HG03103 (cell line): Measurements from ENCODE around the gene TLCD3B.

Experiments used
- ATAC-seq: cut with Tn5 transposase; IDR thresholded peaks from one replicate; pipeline ENCODE4 v1.9.1; 2021; ENCODE audit warnings: low read depth; ENCODE audit not compliant: unreplicated experiment

The TLCD3B gene

DNA sequence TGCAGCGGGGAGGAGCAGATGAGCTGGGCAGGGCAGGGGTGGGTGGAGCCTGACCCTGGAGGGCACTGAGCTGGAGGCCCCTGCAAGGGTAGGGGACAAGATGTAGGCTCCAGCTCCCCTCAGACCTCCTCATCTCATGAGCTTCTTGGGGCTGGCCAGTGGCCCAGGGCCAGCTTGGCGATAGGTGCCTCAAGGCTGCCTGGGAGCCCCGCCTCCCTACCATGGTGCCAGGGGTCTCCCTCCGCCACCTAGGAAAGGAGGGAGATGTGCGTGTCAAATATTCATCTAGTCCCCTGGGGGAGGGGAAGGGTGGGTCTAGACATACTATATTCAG is 39.5 kb downstream of the TLCD3B start:
- no peak for ATAC-seq

DNA sequence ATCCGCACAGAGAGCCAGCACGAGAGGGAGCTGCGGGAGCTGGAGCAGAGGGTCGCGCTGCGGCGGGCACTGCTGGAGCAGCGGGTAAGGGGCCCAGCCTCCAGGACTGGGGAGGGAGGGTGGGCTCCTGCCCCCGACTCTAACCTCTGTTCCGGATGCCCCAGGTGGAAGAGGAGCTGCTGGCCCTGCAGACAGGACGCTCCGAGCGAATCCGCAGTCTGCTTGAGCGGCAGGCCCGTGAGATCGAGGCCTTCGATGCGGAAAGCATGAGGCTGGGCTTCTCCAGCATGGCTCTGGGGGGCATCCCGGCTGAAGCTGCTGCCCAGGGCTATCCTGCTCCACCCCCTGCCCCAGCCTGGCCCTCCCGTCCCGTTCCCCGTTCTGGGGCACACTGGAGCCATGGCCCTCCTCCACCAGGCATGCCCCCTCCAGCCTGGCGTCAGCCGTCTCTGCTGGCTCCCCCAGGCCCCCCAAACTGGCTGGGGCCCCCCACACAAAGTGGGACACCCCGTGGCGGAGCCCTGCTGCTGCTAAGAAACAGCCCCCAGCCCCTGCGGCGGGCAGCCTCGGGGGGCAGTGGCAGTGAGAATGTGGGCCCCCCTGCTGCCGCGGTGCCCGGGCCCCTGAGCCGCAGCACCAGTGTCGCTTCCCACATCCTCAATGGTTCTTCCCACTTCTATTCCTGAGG is 40.0 kb downstream of the TLCD3B start:
- ATAC-seq: no peak

GRCh38 chr16:29990034-29990433 is 41.0 kb downstream of the TLCD3B start:
- no peak for ATAC-seq

- ATAC-seq: no peak
Measured at GRCh38 chr16:29989111-29989858, 41.8 kb downstream of the TLCD3B start.

DNA sequence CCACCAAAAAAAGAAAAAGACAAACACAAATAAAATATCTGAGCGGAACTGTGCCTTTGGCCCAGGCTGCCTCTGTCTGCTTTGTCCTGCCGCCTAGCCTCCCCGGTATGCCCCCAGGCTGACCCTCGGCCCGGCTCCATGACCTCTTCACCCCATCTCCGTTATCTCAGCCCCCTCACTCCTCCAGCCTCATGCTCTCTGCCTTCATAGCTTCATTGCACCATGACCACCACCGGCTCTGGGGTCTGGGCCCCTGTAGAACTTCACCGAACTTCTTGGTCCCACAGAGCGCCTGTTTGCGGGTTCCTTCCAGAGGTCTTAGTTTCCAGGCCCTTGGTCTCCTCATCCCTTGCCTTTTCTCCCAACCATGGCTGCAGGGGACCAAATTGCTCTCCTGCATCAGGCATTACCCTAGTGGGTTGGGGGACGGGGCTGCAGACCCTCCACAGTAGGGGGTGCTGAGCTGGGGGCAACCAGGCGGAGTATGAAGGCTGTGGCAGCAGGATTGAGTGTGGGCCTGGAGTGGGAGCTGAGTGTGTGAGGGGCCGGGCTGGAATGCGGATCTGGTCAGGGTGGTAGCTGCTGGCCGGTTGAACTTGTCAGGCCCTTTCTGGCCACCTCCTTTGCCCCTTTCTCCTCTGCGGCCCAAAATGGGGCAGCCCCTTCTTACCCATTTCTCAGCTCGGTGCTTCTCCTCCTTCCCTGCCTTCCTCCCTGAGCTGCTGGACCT is 42.6 kb downstream of the TLCD3B start:
- no peak for ATAC-seq

DNA sequence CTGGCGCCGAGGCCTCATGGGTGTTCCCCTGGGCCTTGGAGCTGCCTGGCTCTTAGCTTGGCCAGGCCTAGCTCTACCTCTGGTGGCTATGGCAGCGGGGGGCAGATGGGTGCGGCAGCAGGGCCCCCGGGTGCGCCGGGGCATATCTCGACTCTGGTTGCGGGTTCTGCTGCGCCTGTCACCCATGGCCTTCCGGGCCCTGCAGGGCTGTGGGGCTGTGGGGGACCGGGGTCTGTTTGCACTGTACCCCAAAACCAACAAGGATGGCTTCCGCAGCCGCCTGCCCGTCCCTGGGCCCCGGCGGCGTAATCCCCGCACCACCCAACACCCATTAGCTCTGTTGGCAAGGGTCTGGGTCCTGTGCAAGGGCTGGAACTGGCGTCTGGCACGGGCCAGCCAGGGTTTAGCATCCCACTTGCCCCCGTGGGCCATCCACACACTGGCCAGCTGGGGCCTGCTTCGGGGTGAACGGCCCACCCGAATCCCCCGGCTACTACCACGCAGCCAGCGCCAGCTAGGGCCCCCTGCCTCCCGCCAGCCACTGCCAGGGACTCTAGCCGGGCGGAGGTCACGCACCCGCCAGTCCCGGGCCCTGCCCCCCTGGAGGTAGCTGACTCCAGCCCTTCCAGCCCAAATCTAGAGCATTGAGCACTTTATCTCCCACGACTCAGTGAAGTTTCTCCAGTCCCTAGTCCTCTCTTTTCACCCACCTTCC is 43.5 kb downstream of the TLCD3B start:
- ATAC-seq: no peak

GRCh38 chr16:29986931-29987330 is 44.1 kb downstream of the TLCD3B start:
- ATAC-seq: no peak

- no peak for ATAC-seq
Measured at GRCh38 chr16:29986231-29986630, 44.8 kb downstream of the TLCD3B start.

DNA sequence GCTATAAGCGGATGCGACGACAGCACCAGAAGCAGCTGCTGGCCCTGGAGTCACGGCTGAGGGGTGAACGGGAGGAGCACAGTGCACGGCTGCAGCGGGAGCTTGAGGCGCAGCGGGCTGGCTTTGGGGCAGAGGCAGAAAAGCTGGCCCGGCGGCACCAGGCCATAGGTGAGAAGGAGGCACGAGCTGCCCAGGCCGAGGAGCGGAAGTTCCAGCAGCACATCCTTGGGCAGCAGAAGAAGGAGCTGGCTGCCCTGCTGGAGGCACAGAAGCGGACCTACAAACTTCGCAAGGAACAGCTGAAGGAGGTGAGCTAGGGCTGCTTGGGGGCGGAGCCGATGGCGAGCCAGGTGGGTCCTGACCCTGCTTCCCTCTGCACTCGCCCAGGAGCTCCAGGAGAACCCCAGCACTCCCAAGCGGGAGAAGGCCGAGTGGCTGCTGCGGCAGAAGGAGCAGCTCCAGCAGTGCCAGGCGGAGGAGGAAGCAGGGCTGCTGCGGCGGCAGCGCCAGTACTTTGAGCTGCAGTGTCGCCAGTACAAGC is 45.7 kb downstream of the TLCD3B start:
- no peak for ATAC-seq

GRCh38 chr16:29984764-29985147 is 46.3 kb downstream of the TLCD3B start:
- ATAC-seq: no peak

DNA sequence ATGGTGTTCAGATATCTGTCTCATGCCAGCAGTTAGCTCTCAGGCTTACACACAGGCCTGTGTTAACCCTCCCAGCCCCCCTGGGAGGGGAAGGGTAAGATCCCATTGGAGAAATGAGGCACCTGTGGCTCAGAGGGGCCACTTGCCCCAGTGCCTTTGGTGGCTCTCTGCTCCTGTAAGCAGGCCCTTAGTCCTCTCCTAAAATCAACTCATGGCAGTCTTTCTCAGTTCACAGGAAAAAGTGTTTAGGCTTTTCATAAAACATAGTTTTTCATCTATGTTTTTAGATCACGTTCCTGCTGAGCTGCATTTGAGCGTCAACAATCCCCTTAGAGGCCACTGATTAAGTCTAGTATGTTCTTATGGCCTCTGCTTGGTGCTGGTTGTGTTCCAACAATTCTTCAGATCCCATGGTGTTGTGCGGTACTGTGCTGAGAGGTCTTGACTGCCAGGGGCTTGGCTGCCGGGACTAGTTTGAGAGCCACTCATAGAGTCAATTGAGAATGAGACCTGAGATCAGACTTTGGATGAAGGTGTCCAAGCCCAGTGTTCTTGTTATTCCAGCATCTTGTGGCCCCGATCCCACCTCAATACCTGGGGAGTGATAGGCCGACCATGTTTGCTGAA is 46.8 kb downstream of the TLCD3B start:
- no peak for ATAC-seq

GRCh38 chr16:29983420-29984136 is 47.5 kb downstream of the TLCD3B start:
- ATAC-seq: no peak

DNA sequence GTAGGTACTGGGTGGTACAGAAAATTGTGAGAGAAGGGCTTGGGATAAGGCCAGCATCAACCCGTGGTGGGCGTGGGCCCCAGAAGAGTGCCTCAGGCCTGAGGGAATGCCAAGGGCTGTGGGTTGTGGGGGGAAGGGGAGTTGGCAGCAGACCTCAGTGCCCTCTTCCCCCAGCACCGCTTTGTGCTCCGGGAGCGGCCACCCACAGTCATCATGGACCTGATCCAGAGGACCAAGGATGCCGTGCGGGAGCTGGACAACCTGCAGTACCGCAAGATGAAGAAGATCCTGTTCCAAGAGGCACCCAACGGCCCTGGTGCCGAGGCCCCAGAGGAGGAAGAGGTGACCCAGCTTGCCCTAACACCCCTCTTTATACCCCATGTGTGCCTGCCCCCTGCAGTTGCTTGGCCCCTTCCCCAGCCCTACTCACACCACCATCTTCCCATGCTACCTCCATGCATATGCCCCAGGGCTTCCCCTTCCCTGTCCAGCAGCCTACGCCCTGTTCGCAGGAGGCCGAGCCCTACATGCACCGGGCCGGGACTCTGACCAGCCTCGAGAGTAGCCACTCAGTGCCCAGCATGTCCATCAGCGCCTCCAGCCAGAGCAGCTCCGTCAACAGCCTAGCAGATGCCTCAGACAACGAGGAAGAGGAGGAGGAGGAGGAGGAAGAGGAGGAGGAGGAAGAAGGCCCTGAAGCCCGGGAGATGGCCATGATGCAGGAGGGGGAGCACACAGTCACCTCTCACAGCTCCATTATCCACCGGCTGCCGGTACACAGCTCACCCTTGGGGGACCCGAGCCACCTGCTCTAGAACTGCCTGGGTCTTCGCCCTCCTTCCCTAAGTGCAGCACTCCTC is 48.3 kb downstream of the TLCD3B start:
- no peak for ATAC-seq

GRCh38 chr16:29978564-29979270 is 52.4 kb downstream of the TLCD3B start:
- no peak for ATAC-seq

GRCh38 chr16:29978081-29978480 is 53.0 kb downstream of the TLCD3B start:
- no peak for ATAC-seq

DNA sequence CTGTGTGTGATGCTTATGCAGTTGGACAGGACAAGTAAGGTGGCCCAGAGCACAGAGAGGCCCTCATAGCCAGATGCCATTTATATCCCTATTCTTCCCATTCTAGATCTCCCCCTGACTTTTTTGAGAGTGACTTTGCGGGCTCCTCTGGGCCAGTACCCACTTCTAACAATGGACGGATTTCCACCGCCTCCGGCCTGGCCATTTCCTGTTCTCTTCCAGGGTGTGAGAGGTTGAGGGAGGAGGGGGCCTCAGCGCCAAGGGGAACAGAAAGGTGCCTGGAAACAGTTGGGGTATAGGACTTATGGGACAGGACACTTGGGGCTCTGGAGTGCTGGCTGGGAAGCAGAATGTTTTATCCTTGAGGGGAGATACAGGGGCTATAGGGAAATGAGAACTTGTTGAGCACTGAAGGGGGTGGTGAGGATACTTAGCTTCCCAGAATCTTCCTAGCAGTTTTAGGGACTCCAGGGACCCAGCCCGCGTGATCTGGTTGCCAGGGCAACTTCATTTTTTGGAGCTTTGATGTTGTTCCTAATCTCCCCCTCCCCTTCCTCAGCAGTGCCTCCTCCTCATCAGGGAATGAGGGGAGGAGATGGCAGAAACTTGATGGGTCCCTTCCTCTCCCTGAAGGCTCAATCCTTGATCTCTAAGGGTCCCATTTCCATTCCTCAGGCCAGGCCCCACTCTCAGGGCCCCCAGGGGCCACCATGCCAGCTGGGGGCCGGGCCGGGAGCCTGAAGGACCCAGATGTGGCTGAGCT is 53.8 kb downstream of the TLCD3B start:
- no peak for ATAC-seq

DNA sequence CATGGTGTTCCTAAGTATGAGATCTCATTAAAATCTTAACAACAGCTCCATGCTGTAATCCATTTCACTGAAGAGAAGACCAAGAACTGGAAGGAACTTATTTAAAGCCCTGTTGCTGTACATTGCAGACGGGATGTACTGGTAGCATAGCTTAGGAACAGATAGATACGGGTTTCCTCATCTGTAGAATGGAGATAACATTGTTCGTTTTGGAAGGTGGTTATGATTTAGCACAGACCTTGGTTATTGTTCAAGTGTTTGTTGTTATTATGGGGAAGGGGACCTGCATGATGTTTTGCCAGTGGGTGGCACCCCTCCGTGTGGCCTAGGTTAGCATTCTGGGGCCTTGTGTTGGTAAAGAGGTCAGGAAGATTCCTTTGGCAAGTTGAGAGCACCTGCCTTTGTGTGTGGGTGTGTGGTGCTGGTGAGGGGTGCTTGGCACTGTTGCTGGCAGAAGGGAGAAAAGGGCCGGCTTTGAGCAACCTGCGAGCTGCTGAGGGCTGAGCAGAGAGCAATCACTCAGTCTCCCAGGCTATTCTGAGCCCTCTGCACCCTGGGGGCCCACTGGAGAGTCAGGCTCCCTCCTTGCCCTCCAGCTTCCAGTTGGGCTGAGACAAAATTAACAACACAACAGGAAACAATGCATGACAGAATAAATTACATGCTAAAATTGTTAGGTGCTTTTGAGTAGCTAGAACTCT is 55.1 kb downstream of the TLCD3B start:
- no peak for ATAC-seq
